ENCODE results near the gene HES2.

HES2 gene

GRCh38 chr1:6445062-6445763, 25.5 kb upstream of the HES2 start:
- TF ChIP-seq CTCF (IDR thresholded peaks at IDR 0.05; ENCODE audit: insufficient read depth, low read length, poor library complexity, severe bottlenecking) = peak; percentile 32
- DNase-seq (ENCODE audit: extremely low read depth, insufficient read length) = no peak
- Histone ChIP-seq H3K36me3 (ENCODE audit: control insufficient read depth, insufficient read depth, low read length) (no peaks in the 10 kb centered on the region), H3K4me3 (replicated peaks; ENCODE audit: low read depth, low read length) (no peak overlapping the region), H3K27me3 (replicated peaks; ENCODE audit: control insufficient read depth, insufficient read depth, low read length) (peaks cover 4% of the 10 kb centered on the region; the same call in 1 of the 2 replicates)

- H3K36me3 ChIP-seq (ENCODE audit: control insufficient read depth, insufficient read depth, low read length) = no peaks in the 10 kb centered on the region
- TF ChIP-seq CTCF (IDR thresholded peaks at IDR 0.05; ENCODE audit: insufficient read depth, low read length, poor library complexity, severe bottlenecking) = no peak
- no peak for DNase-seq (ENCODE audit: extremely low read depth, insufficient read length)
- no peak overlapping the region for H3K4me3 ChIP-seq (replicated peaks; ENCODE audit: low read depth, low read length)
- H3K27me3 ChIP-seq (replicated peaks; ENCODE audit: control insufficient read depth, insufficient read depth, low read length) = peaks cover 3% of the 10 kb centered on the region; the same call in 1 of the 2 replicates
These were observed 24.7 kb upstream of the HES2 start for GRCh38 chr1:6444377-6444776.

- no peak for DNase-seq (ENCODE audit: extremely low read depth, insufficient read length)
- no peak for TF ChIP-seq CTCF (IDR thresholded peaks at IDR 0.05; ENCODE audit: insufficient read depth, low read length, poor library complexity, severe bottlenecking)
- no peaks in the 10 kb centered on the region for H3K36me3 ChIP-seq (ENCODE audit: control insufficient read depth, insufficient read depth, low read length)
- peaks cover 3% of the 10 kb centered on the region; the same call in 1 of the 2 replicates for H3K27me3 ChIP-seq (replicated peaks; ENCODE audit: control insufficient read depth, insufficient read depth, low read length)
- H3K4me3 ChIP-seq (replicated peaks; ENCODE audit: low read depth, low read length) = no peak overlapping the region
These were observed 23.8 kb upstream of the HES2 start for GRCh38 chr1:6443339-6444115.

GRCh38 chr1:6441586-6441985, 21.9 kb upstream of the HES2 start:
- Histone ChIP-seq H3K36me3 (ENCODE audit: control insufficient read depth, insufficient read depth, low read length) (no peaks in the 10 kb centered on the region), H3K4me3 (replicated peaks; ENCODE audit: low read depth, low read length) (no peak overlapping the region), H3K27me3 (replicated peaks; ENCODE audit: control insufficient read depth, insufficient read depth, low read length) (peaks cover 1% of the 10 kb centered on the region; the same call in 1 of the 2 replicates)
- DNase-seq (ENCODE audit: extremely low read depth, insufficient read length) = no peak
- no peak for TF ChIP-seq CTCF (IDR thresholded peaks at IDR 0.05; ENCODE audit: insufficient read depth, low read length, poor library complexity, severe bottlenecking)

GRCh38 chr1:6440198-6441126, 20.7 kb upstream of the HES2 start:
- Histone ChIP-seq H3K4me3 (replicated peaks; ENCODE audit: low read depth, low read length) (no peak overlapping the region), H3K27me3 (replicated peaks; ENCODE audit: control insufficient read depth, insufficient read depth, low read length) (peaks cover 1% of the 10 kb centered on the region; the same call in 1 of the 2 replicates), H3K36me3 (ENCODE audit: control insufficient read depth, insufficient read depth, low read length) (no peaks in the 10 kb centered on the region)
- DNase-seq (ENCODE audit: extremely low read depth, insufficient read length) = peak; percentile 50
- no peak for TF ChIP-seq CTCF (IDR thresholded peaks at IDR 0.05; ENCODE audit: insufficient read depth, low read length, poor library complexity, severe bottlenecking)

Data from GM06990 (cell line).